Vein endothelial cell (primary cell): ENCODE measurements around the gene SLC16A5. TPM values are rescaled to one million over a fixed set of nuclear protein-coding genes. Genes with fewer than 3 reads are reported as not detected.

ENCODE experiments used
- small RNA-seq: library from RNA; depleted of rRNA; stranded (forward); fragments of <200 nt; gene quantifications from one replicate; pipeline ENCODE3, GENCODE V24; 2012
- total RNA-seq: library from RNA; depleted of rRNA; stranded (reverse); fragments of >200 nt; gene quantifications from 2 replicates; pipeline ENCODE4 v1.2.3, GENCODE V29; 2012

Gene SLC16A5
- total RNA-seq, result 12.0 and 23.8 TPM in 2 replicates

GRCh38 chr17:75087558-75088453 is at the start of gene SLC16A5:
SLC16A5 (plus strand) TSS chr17:75087954; CDS start chr17:75093637, 5,683 bp downstream.

GRCh38 chr17:75046407-75047289 is 41.1 kb upstream of the SLC16A5 start, which contains the start of the genes ATP5PD and KCTD2:
ATP5PD (minus strand) TSS chr17:75046969; CDS start chr17:75042650, 4,319 bp downstream.
KCTD2 (plus strand) TSS chr17:75047225; CDS start chr17:75047251, 26 bp downstream.

GRCh38 chr17:75109407-75110233 is 21.9 kb downstream of the SLC16A5 start, which contains the start of gene ARMC7:
ARMC7 (plus strand) TSS chr17:75109969; CDS start chr17:75110289, 320 bp downstream.

GRCh38 chr17:75131278-75132017 is 43.7 kb downstream of the SLC16A5 start, which contains the start of gene NT5C:
NT5C (minus strand) TSS chr17:75131742; CDS start chr17:75131707, 35 bp downstream.

GRCh38 chr17:75154195-75155106 is 66.7 kb downstream of the SLC16A5 start, which contains the start of gene JPT1:
JPT1 (minus strand) TSS chr17:75154512; CDS start chr17:75154397, 115 bp downstream.

Small RNA genes lying within 50 kb of the gene (small RNA-seq; reads per million reads assigned to genes)
- gene AC111186.1, result not detected
- not detected for gene RF00019
- not detected for gene RN7SL573P

Other genes starting within 250 kb of the SLC16A5 start
- 0.19 TPM in 1 of 2 replicates, not detected in the other for gene GRIN2C, start 228.1 kb upstream of the SLC16A5 start, total RNA-seq
- gene FDXR, start 215.0 kb upstream of the SLC16A5 start, total RNA-seq, result 40.4 and 43.8 TPM in 2 replicates
- not detected in 2 replicates for gene FADS6, start 194.3 kb upstream of the SLC16A5 start, total RNA-seq
- gene USH1G, start 164.7 kb upstream of the SLC16A5 start, total RNA-seq, result not detected in 2 replicates
- not detected in 2 replicates for gene OTOP2, start 163.7 kb upstream of the SLC16A5 start, total RNA-seq
- not detected in 2 replicates for gene OTOP3, start 152.1 kb upstream of the SLC16A5 start, total RNA-seq
- gene HID1, start 115.2 kb upstream of the SLC16A5 start, total RNA-seq, result 38.4 and 39.8 TPM in 2 replicates
- gene CDR2L, start 100.3 kb upstream of the SLC16A5 start, total RNA-seq, result 26.1 and 27.1 TPM in 2 replicates
- 27.8 and 36.3 TPM in 2 replicates for gene MRPL58, start 75.3 kb upstream of the SLC16A5 start, total RNA-seq
- gene ATP5PD, start 41.0 kb upstream of the SLC16A5 start, total RNA-seq, result 221 and 231 TPM in 2 replicates
- gene KCTD2, start 40.7 kb upstream of the SLC16A5 start, total RNA-seq, result 17.3 and 19.7 TPM in 2 replicates
- gene ARMC7, start 22.0 kb downstream of the SLC16A5 start, total RNA-seq, result 4.1 and 4.6 TPM in 2 replicates
- 31.2 and 38.9 TPM in 2 replicates for gene NT5C, start 43.8 kb downstream of the SLC16A5 start, total RNA-seq
- 264 and 322 TPM in 2 replicates for gene JPT1, start 66.6 kb downstream of the SLC16A5 start, total RNA-seq
- gene SUMO2, start 95.0 kb downstream of the SLC16A5 start, total RNA-seq, result 96.8 and 106 TPM in 2 replicates
- 39.8 and 59.0 TPM in 2 replicates for gene NUP85, start 117.7 kb downstream of the SLC16A5 start, total RNA-seq
- 18.6 and 20.5 TPM in 2 replicates for gene GGA3, start 173.7 kb downstream of the SLC16A5 start, total RNA-seq
- 75.5 and 79.7 TPM in 2 replicates for gene MRPS7, start 173.9 kb downstream of the SLC16A5 start, total RNA-seq
- 11.6 and 13.7 TPM in 2 replicates for gene MIF4GD, start 183.3 kb downstream of the SLC16A5 start, total RNA-seq
- 10.1 and 13.5 TPM in 2 replicates for gene SLC25A19, start 201.5 kb downstream of the SLC16A5 start, total RNA-seq